NCI-H526 (cell line): ENCODE data around the gene TJP2.

Experiments
- DNase-seq, 2 experiments: peaks; one replicate each; lab custom pipeline; 2025; lab: John Stamatoyannopoulos, UW

The TJP2 gene

DNA sequence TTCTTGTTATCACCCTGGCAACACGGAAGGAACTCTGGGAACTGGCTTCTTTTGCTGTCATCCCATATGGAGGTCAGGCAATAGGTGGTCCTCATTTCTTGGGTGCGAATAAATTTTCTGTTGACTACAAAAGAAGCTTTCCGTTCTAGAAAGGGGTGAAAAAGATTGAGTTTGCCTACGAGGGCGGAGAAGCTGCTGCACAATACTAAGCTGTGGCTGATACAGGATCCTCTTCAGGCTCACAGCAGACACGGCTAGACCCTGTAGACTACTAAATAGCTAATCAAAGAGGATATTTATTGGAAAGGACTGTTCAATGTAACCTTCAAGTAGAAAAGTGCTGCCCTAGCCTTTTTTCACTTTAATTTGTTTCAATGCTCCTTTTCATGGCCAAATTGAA lies 58.1 kb downstream of the TJP2 start:
- no peak for DNase-seq

GRCh38 chr9:69234683-69235082 lies 60.6 kb downstream of the TJP2 start:
- DNase-seq = no peak

DNA sequence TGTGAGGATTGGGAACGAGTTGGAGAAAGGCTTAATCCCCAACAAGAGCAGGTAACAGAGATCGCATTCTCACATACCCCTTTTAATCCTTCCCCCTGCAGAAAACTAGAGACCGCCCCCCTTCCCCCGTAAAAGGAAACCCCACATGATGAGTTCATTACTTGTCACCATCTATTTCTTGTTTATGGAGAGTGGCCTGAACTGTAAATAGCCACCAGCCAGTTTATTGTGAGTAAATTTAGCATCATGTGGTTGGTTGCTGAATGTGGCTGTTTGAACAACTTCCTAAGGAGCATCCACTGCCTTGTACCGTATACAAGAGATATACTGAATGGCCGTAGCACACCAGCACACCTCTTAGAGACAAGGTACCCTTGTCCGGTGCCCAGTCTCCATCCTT lies 62.1 kb downstream of the TJP2 start:
- DNase-seq = no peak

GRCh38 chr9:69237702-69238295 lies 63.7 kb downstream of the TJP2 start:
- DNase-seq = no peak

DNA sequence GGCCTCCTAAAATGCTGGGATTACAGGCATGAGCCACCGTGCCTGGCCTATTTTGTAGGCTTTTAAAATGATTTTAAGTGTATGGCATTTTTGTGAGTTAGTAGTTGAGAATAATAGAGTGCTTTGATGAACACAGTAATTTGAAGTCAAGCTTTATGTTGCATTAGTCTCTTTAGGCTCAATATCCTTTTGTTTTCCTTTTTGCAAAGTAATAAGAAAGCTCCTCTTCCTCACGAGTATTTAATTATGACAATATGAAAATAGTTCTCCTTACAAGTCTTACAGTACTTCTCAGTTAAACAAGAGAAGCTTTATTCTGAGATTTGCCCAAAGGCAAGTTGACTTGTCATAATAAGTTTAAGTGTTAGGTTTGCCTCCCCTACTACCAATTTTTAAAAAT lies 69.0 kb downstream of the TJP2 start:
- no peak for DNase-seq

DNA sequence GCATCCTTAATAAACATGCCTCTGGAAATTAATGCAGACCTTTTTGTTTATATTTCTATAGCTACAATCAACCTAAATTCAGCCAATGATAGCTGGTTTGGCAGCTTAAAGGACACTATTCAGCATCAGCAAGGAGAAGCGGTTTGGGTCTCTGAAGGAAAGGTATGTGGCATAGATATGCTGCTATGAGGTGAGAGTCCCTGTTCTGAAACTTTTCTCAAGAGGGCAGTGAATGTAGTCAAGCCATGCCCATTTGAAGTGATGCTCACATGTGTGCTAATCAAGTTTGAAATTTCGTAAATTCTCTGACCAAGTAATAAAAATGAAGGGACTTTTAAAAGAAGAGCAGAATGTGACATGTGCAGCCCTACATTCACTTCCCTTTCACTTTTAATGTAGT lies 72.6 kb downstream of the TJP2 start:
- no peak for DNase-seq

DNA sequence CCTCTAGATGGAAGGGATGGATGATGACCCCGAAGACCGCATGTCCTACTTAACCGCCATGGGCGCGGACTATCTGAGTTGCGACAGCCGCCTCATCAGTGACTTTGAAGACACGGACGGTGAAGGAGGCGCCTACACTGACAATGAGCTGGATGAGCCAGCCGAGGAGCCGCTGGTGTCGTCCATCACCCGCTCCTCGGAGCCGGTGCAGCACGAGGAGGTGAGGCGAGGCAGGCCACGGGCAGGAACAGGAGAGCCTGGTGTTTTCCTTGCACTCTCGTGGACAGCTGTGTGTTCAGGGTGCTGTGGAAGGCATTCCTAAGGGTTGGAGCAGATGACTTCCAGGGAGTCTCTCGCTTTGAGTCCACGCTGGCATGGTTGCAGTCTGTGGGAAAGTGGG lies 73.9 kb downstream of the TJP2 start:
- no peak for DNase-seq

- no peak for DNase-seq
Measured at GRCh38 chr9:69249337-69249736, 75.3 kb downstream of the TJP2 start.

DNA sequence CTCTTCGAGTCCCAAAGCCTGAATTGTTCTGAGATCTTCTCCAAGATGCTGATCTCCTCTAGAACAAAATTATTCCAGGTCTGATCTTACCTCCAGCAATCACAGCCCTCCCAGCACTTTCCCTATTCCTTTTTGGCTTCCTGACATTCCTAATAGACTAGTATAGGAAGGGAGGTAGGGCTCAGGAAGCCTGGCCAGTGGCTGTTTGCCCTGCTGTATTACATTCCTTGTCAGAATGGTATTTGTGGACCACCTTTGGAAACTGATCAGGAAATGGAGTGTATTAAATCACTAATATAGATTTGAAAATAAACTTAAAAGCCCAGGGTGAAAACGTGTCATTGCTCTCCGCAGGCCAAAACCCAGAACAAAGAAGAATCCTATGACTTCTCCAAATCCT lies 76.6 kb downstream of the TJP2 start:
- no peak for DNase-seq

DNA sequence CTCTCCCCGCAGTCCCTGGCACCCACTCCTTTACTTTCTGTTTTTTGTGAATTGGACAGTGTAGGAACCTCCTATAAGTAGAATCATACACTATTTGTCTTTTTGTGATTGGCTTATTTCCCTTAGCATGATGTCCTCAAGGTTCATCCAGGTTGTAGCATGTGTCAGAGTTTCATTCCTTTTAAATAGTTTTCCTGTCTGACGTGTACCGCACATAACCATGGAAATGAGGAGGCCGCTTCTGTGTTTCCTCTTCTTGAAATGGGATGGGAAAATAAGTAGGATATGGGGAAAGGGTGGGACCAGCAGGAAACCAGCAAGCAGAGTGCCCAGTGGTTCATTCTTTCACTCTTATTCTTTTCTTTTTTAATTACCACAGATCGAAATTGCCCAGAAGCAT lies 78.4 kb downstream of the TJP2 start:
- DNase-seq = no peak

DNA sequence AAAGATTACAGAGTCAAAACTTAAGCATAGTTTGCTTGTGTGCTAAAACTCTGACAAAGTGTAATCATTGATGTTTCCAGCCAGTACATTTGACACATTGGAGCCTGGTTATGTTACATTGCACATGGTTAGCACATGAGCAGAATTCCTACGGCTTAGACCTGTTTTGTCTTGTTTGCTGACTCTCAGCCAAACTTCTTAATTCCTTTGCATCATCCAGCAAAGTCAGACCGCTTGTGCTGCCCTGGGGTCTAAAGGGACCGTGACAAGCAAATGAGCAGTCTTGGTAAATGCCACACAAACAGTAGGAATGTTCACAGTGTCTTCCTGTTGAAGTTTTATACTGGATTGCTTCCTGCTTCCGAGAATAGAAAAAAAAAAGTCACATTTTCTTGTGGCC lies 79.0 kb downstream of the TJP2 start:
- DNase-seq = no peak

GRCh38 chr9:69254223-69254622 lies 80.1 kb downstream of the TJP2 start:
- DNase-seq = no peak

DNA sequence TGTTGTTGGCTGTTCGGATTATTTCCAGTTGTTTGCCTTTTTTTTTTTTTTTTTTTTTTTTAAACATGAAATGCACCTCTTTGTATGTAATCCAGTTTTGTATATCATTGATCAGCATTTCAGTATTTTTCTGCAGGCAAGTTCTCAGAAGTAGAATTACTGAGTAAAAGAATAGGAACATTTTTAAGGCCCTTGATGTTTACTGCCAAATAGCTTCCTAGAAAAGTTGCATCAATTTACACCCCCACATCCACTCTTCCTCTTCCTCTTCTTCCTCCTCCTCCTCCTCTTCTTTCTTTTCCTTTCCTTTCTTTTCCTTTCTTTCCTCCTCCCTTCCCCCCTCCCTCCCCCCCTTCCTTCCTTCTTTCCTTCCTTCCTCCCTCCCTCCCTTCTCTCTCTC lies 81.5 kb downstream of the TJP2 start:
- no peak for DNase-seq

GRCh38 chr9:69258551-69258950 lies 84.5 kb downstream of the TJP2 start:
- DNase-seq = no peak

DNA sequence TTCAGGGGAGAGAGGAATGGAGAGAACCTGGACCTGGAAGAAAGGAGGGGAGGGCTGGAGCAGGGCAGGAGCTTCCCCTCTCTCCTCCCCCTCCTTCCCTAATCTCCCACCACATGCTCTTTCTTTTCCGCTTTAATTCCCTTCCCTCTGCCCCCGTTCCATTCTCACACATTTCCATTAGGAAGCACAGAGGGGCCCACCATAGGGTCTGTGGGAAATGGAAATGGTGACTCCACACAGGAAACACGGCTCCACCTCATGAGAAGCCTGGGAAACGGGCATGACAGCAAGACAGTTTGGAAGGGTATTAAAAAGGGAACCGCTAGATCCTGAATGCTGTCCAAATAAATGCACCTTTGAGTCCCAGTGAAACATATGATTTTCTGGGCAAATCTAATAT lies 86.1 kb downstream of the TJP2 start:
- DNase-seq = no peak

GRCh38 chr9:69261636-69262035 lies 87.6 kb downstream of the TJP2 start:
- no peak for DNase-seq

GRCh38 chr9:69264526-69264925 lies 90.4 kb downstream of the TJP2 start:
- DNase-seq = no peak

- DNase-seq = no peak
Measured at GRCh38 chr9:69265891-69266290, 91.8 kb downstream of the TJP2 start.

DNA sequence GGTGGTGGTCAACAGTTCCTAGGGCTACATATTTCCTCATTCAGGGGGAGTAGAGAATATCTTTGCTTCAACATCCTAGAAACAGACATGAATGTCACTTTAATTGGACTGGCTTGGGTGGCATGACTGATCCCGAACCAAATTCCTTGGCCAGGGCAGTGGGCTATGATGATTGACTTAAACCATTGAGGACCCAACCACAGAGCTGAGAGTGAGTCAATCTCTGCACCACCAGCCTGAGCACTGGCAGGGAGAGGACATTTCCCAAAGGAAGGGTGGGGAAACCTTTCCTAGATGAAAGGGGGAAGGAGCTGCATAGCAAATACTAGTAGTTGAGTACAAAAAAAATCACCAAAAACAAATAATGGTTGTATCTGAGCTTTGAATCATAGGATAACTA lies 98.1 kb downstream of the TJP2 start:
- DNase-seq = no peak

- DNase-seq = no peak
Measured at GRCh38 chr9:69273161-69273560, 99.1 kb downstream of the TJP2 start.

GRCh38 chr9:69276775-69277174 lies 102.7 kb downstream of the TJP2 start:
- DNase-seq = no peak

DNA sequence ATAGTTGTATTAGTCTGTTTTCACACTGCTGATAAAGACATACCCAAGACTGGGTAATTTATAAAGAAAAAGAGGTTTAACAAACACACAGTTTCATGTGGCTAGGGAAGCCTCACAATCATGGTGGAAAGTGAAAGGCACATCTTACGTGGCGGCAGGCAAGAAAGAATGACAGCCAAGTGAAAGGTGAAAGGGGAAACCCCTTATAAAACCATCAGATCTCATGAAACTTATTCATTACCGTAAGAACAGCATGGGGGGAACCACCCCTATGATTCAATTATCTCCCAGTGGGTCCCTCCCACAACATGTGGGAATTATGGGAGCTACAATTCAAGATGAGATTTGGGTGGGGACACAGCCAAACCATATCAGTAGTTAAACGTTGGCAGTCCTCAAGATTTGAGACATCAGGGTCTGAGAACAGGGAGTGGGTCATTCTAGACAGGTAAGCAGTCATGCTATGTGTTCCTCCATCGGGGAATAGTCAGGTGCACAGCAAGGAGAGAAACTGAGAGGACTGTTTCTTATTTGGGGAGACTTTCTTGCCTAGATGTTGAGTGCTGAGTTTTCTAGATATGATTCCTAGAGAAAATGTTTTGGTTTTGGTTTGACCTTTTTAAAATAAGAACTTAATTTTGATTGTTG lies 105.1 kb downstream of the TJP2 start:
- no peak for DNase-seq

- DNase-seq = no peak
Measured at GRCh38 chr9:69279733-69280132, 105.7 kb downstream of the TJP2 start.

DNA sequence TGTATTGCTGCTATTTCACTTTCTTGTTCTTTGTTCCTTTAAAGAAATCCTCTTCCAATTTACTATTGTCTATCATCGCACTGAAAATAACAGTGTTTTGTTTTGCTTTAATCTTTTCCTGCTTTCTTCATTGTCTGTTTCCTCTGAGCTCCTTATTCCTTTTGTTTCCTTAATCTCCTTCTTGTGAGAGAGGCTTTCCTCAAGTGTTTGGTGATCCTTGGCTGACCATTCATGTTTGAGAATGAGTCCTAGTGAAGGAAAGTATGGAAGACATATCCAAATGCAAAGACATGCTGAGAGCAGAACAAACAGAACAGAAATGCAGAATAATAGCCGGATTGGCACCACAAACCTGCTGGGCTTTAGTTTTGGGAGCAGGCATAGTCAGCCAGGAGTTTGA lies 108.9 kb downstream of the TJP2 start:
- DNase-seq = no peak
